Measurements from ENCODE around the gene LLCFC1. TPM values are rescaled to one million over a fixed set of nuclear protein-coding genes. Genes with fewer than 3 reads are reported as not detected.

LLCFC1 gene
- total RNA-seq, 2 experiments from 2014 or later, result not detected

DNA sequence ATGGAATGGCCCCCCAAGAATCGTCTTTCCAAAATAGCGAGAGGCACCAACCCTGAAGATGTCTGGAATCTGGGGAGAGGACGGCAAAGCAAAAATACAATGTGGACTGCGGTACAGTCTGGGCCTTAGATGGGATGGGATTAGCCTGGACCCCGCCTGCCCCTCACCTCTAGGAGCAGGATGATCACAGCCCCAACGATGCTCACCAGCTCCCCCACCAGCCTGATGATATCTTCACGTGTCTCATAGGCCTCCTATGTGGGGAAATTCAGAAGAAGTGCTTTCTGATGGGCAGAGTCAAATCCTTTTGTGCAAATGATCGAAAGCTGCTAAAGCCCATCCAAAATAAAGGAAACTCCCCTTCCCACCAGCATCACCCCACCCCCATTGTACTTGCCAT, 24.0 kb upstream of the LLCFC1 start:
- DNase-seq (ENCODE audit: low spot score), result no peak
- Histone ChIP-seq H3K9me2 (ENCODE audit: insufficient read depth, low read length) (no peaks in the 10 kb centered on the region), H3K4me3 (ENCODE audit: low read depth, low read length, poor library complexity, severe bottlenecking) (no peak overlapping the region), H3K36me3 (ENCODE audit: insufficient read depth, low read length) (no peaks in the 10 kb centered on the region), H4K20me1 (ENCODE audit: insufficient read depth, low read length) (no peaks in the 10 kb centered on the region), H2AFZ (ENCODE audit: low read length) (no peak overlapping the region), H3K9me3 (ENCODE audit: low read length) (no peaks in the 10 kb centered on the region), H3K27ac (ENCODE audit: low read depth, low read length, poor library complexity, severe bottlenecking) (no peak overlapping the region), H3K4me1 (ENCODE audit: insufficient read depth, low read length, poor library complexity, severe bottlenecking) (no peaks in the 10 kb centered on the region), H3K79me2 (ENCODE audit: insufficient read depth, low read depth, low read length) (no peaks in the 10 kb centered on the region), H3K4me2 (ENCODE audit: low read length) (no peak overlapping the region)
- ChIA-PET CTCF (ENCODE audit: unreplicated experiment) (no interaction called here), POLR2A (interaction anchor here (1.5 kb wide), 1 partner anchor 12 kb away, joined by 4 read pairs; no protein-coding TSS in a partner anchor)
- intact Hi-C loops (cut with micrococcal nuclease; ENCODE audit: unreplicated experiment), result no loop called here
- TF ChIP-seq EZH2phosphoT487 (IDR thresholded peaks at IDR 0.05; ENCODE audit: borderline replicate concordance, low read depth, low read length), result no peak
- TF ChIP-seq, protein P1, sequence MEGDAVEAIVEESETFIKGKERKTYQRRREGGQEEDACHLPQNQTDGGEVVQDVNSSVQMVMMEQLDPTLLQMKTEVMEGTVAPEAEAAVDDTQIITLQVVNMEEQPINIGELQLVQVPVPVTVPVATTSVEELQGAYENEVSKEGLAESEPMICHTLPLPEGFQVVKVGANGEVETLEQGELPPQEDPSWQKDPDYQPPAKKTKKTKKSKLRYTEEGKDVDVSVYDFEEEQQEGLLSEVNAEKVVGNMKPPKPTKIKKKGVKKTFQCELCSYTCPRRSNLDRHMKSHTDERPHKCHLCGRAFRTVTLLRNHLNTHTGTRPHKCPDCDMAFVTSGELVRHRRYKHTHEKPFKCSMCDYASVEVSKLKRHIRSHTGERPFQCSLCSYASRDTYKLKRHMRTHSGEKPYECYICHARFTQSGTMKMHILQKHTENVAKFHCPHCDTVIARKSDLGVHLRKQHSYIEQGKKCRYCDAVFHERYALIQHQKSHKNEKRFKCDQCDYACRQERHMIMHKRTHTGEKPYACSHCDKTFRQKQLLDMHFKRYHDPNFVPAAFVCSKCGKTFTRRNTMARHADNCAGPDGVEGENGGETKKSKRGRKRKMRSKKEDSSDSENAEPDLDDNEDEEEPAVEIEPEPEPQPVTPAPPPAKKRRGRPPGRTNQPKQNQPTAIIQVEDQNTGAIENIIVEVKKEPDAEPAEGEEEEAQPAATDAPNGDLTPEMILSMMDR (conservative IDR thresholded peaks at IDR 0.05; ENCODE audit: low read length), result no peak
- no TSS peak for BruUV-seq (replicated peaks)

DNA sequence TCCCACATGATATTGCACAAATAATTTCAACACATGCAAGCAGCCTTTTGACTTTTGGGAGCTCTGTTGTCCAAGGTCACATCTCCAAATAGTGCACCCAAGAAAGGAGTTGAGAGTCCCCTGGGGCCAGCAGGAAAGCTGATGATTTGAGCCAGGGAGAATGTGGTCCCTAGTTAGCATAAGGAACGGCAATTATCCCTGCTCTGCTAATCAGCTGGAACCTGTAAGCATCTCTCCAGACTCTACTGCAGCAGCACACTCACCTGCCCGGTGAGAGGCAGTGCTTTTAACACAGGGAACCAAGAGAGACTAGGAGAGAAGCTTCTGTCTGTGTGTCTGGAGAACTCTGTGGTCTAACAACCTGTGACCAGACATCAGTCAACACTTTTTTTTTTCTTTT, 22.8 kb upstream of the LLCFC1 start:
- H3K79me2 ChIP-seq (ENCODE audit: insufficient read depth, low read depth, low read length), result no peaks in the 10 kb centered on the region
- intact Hi-C loops (cut with micrococcal nuclease; ENCODE audit: unreplicated experiment), result no loop called here
- no TSS peak for BruUV-seq (replicated peaks)
- H3K4me2 ChIP-seq (ENCODE audit: low read length), result no peak overlapping the region
- no peak for DNase-seq (ENCODE audit: low spot score)
- no peaks in the 10 kb centered on the region for H3K9me2 ChIP-seq (ENCODE audit: insufficient read depth, low read length)
- POLR2A ChIA-PET, result interaction anchor here (0.6 to 1.5 kb wide), 2 partner anchors 11 to 1817 kb away, joined by 4 to 6 read pairs; no protein-coding TSS in a partner anchor
- CTCF ChIA-PET (ENCODE audit: unreplicated experiment), result no interaction called here
- no peak overlapping the region for H3K27ac ChIP-seq (ENCODE audit: low read depth, low read length, poor library complexity, severe bottlenecking)
- TF ChIP-seq, protein P1 (conservative IDR thresholded peaks at IDR 0.05; ENCODE audit: low read length), result no peak
- TF ChIP-seq EZH2phosphoT487 (IDR thresholded peaks at IDR 0.05; ENCODE audit: borderline replicate concordance, low read depth, low read length), result no peak
- no peaks in the 10 kb centered on the region for H3K4me1 ChIP-seq (ENCODE audit: insufficient read depth, low read length, poor library complexity, severe bottlenecking)
- no peaks in the 10 kb centered on the region for H4K20me1 ChIP-seq (ENCODE audit: insufficient read depth, low read length)
- H3K9me3 ChIP-seq (ENCODE audit: low read length), result no peaks in the 10 kb centered on the region
- no peak overlapping the region for H2AFZ ChIP-seq (ENCODE audit: low read length)
- no peaks in the 10 kb centered on the region for H3K36me3 ChIP-seq (ENCODE audit: insufficient read depth, low read length)
- no peak overlapping the region for H3K4me3 ChIP-seq (ENCODE audit: low read depth, low read length, poor library complexity, severe bottlenecking)

DNA sequence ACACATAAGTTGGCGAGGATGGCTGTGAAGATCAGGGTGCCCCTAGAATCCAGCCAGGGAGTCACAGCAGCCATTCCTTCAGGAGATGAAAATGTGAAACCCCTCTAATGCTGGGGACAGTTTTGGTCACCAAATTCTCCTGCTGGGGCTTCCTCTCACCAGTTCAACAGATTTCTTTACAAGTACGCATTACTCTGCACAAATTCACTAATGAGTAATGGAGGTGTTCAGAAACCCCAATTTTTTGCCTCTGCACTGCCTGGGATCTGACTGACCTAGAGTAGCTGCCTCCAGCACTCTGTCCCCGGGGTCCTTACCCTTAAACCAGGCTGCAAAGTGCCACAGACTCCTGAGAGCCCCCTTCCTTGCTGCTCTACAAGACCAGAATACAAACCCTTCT, 21.8 kb upstream of the LLCFC1 start:
- H3K4me1 ChIP-seq (ENCODE audit: insufficient read depth, low read length, poor library complexity, severe bottlenecking), result no peaks in the 10 kb centered on the region
- TF ChIP-seq, protein P1 (conservative IDR thresholded peaks at IDR 0.05; ENCODE audit: low read length), result no peak
- DNase-seq (ENCODE audit: low spot score), result no peak
- no peaks in the 10 kb centered on the region for H3K9me3 ChIP-seq (ENCODE audit: low read length)
- H3K9me2 ChIP-seq (ENCODE audit: insufficient read depth, low read length), result no peaks in the 10 kb centered on the region
- CTCF ChIA-PET (ENCODE audit: unreplicated experiment), result no interaction called here
- H4K20me1 ChIP-seq (ENCODE audit: insufficient read depth, low read length), result no peaks in the 10 kb centered on the region
- no peak overlapping the region for H3K4me3 ChIP-seq (ENCODE audit: low read depth, low read length, poor library complexity, severe bottlenecking)
- intact Hi-C loops (cut with micrococcal nuclease; ENCODE audit: unreplicated experiment), result no loop called here
- H3K4me2 ChIP-seq (ENCODE audit: low read length), result no peak overlapping the region
- H2AFZ ChIP-seq (ENCODE audit: low read length), result no peak overlapping the region
- no TSS peak for BruUV-seq (replicated peaks)
- POLR2A ChIA-PET, result no interaction called here
- H3K36me3 ChIP-seq (ENCODE audit: insufficient read depth, low read length), result no peaks in the 10 kb centered on the region
- no peaks in the 10 kb centered on the region for H3K79me2 ChIP-seq (ENCODE audit: insufficient read depth, low read depth, low read length)
- no peak overlapping the region for H3K27ac ChIP-seq (ENCODE audit: low read depth, low read length, poor library complexity, severe bottlenecking)

Measured in OCI-LY7 (cell line).